Measurements from ENCODE around the gene IMPG2. TPM values are rescaled to one million over a fixed set of nuclear protein-coding genes. Genes with fewer than 3 reads are reported as not detected.

The IMPG2 gene
- total and polyA plus RNA-seq, 2 experiments from 2014 or later: 0.77 TPM; not detected in 1

DNA sequence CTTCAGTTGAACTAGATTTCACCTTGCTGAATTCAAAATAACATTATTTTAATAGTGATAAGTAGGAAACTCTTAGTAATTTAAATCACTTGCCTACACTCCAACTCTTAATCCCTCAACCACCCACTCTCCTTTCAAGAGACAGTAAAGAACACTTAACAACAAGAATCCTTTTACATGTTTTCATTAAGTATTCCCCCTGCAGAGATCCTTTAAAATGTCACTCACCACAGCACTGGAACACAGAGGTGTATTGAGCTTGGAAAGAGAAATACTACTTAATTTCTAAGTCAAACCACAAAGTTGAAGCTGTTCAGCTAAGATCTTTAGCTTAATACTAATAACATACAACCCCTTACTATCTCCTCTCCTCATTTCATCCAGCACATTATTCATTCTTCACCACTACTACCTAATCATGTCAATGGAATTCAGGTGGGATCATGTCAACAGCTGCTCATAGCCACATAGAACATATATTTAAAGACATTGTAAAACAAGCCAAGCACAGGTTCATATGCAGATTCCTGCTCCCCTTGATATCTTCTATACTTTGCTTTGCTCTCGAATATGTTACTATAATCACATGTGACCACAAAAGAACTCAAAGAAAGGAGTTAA is 40.5 kb downstream of the IMPG2 start:
- WGBS (ENCODE audit: low lambda C conversion rate, missing lambda C conversion rate): 78% methylated on average over 1 of the region's 1 CpG
- Histone ChIP-seq H3K9me3 (ENCODE audit: low read depth) (no peaks in the 10 kb centered on the region), H3K27me3 (no peaks in the 10 kb centered on the region), H3K4me3 (no peak overlapping the region), H4K20me1 (ENCODE audit: insufficient read depth, poor library complexity, severe bottlenecking) (no peaks in the 10 kb centered on the region), H3K4me2 (no peak overlapping the region), H3K27ac (no peak overlapping the region), H3K36me3 (replicated peaks; ENCODE audit: insufficient read depth, low read depth) (no peaks in the 10 kb centered on the region), H3K9me2 (replicated peaks; ENCODE audit: insufficient read depth) (no peaks in the 10 kb centered on the region), H2AFZ (no peak overlapping the region), H3K79me2 (no peaks in the 10 kb centered on the region), H3K4me1 (ENCODE audit: insufficient read depth) (no peaks in the 10 kb centered on the region)
- TF ChIP-seq EZH2phosphoT487 (IDR thresholded peaks at IDR 0.05; ENCODE audit: low read depth, severe bottlenecking, unreplicated experiment): no peak
- no peak for DNase-seq (ENCODE audit: low spot score)

DNA sequence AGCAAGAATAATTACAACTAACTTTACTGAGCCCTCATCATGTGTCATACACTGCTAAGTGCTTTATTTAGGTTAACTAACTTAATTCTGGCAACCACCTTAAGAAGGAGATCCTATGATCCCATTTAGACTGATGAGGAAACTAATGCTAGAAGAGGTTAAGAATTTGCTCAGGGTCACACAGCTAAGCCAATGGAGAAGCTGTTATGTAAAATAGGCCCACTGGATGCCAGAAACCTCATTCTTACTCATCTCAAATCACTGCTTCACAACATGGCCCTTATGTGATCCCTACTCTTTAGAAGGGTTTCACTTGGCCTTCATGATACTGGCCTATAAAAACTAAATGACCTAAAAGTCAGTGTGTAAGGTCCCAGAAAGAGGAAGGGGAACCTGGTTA is 41.2 kb downstream of the IMPG2 start:
- DNase-seq (ENCODE audit: low spot score): no peak
- no peak overlapping the region for H3K4me3 ChIP-seq
- H3K9me2 ChIP-seq (replicated peaks; ENCODE audit: insufficient read depth): no peaks in the 10 kb centered on the region
- H3K27ac ChIP-seq: no peak overlapping the region
- no peaks in the 10 kb centered on the region for H3K27me3 ChIP-seq
- no peak overlapping the region for H3K4me2 ChIP-seq
- H3K9me3 ChIP-seq (ENCODE audit: low read depth): no peaks in the 10 kb centered on the region
- H3K79me2 ChIP-seq: no peaks in the 10 kb centered on the region
- H4K20me1 ChIP-seq (ENCODE audit: insufficient read depth, poor library complexity, severe bottlenecking): no peaks in the 10 kb centered on the region
- no peaks in the 10 kb centered on the region for H3K36me3 ChIP-seq (replicated peaks; ENCODE audit: insufficient read depth, low read depth)
- no peaks in the 10 kb centered on the region for H3K4me1 ChIP-seq (ENCODE audit: insufficient read depth)
- TF ChIP-seq, protein P1, sequence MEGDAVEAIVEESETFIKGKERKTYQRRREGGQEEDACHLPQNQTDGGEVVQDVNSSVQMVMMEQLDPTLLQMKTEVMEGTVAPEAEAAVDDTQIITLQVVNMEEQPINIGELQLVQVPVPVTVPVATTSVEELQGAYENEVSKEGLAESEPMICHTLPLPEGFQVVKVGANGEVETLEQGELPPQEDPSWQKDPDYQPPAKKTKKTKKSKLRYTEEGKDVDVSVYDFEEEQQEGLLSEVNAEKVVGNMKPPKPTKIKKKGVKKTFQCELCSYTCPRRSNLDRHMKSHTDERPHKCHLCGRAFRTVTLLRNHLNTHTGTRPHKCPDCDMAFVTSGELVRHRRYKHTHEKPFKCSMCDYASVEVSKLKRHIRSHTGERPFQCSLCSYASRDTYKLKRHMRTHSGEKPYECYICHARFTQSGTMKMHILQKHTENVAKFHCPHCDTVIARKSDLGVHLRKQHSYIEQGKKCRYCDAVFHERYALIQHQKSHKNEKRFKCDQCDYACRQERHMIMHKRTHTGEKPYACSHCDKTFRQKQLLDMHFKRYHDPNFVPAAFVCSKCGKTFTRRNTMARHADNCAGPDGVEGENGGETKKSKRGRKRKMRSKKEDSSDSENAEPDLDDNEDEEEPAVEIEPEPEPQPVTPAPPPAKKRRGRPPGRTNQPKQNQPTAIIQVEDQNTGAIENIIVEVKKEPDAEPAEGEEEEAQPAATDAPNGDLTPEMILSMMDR (IDR thresholded peaks at IDR 0.05; ENCODE audit: poor library complexity): no peak
- no peak overlapping the region for H2AFZ ChIP-seq

DNA sequence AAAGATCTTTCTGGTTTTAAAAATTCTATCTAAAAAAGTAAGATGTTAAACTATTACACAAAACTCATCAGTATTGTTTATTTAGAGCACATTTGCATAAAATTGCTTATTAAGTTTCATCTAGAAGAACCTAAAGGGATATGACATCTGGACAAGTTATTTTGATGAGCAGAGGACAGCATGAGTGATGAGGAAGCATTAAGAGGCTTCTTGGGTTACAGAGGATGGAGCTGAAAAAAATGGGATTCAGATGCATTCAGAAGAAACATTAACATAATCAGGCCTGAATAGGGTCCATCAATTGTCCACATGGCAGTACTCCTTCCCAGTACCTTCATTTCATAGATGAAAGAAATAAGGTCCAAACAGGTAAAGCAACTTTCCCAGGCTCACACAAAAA is 41.6 kb downstream of the IMPG2 start:
- H3K9me2 ChIP-seq (replicated peaks; ENCODE audit: insufficient read depth): no peaks in the 10 kb centered on the region
- TF ChIP-seq, protein P1 (IDR thresholded peaks at IDR 0.05; ENCODE audit: poor library complexity): no peak
- TF ChIP-seq EZH2phosphoT487 (IDR thresholded peaks at IDR 0.05; ENCODE audit: low read depth, severe bottlenecking, unreplicated experiment): no peak
- no peak for TF ChIP-seq EZH2 (IDR thresholded peaks at IDR 0.05; ENCODE audit: borderline replicate concordance)
- H3K27me3 ChIP-seq: no peaks in the 10 kb centered on the region
- H3K27ac ChIP-seq: no peak overlapping the region
- H3K79me2 ChIP-seq: no peaks in the 10 kb centered on the region
- DNase-seq (ENCODE audit: low spot score): no peak
- H2AFZ ChIP-seq: no peak overlapping the region
- no peak overlapping the region for H3K4me3 ChIP-seq
- no peaks in the 10 kb centered on the region for H3K36me3 ChIP-seq (replicated peaks; ENCODE audit: insufficient read depth, low read depth)
- no peaks in the 10 kb centered on the region for H3K9me3 ChIP-seq (ENCODE audit: low read depth)
- H3K4me2 ChIP-seq: no peak overlapping the region
- H3K4me1 ChIP-seq (ENCODE audit: insufficient read depth): no peaks in the 10 kb centered on the region
- H4K20me1 ChIP-seq (ENCODE audit: insufficient read depth, poor library complexity, severe bottlenecking): no peaks in the 10 kb centered on the region

DNA sequence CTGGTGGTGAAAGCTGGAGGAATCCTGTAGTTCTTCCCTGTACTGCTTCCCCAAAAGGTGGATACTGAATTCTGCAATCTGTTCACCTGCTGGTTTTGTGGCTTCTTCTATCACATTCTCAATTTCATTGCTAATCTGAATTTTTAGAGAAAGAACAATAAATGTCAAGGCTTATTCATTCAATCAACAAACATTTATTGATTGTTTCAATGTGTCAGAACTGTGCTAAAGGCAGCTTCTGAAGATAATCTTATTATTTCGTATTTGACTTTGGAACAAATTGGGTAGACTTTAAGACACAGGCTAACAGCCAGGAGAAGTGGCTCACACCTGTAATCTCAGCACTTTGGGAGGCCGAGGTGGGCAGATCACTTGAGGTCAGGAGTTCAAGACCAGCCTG is 46.8 kb downstream of the IMPG2 start:
- Histone ChIP-seq H3K4me3 (no peak overlapping the region), H3K4me2 (no peak overlapping the region), H4K20me1 (ENCODE audit: insufficient read depth, poor library complexity, severe bottlenecking) (no peaks in the 10 kb centered on the region), H2AFZ (no peak overlapping the region), H3K9me2 (replicated peaks; ENCODE audit: insufficient read depth) (no peaks in the 10 kb centered on the region), H3K36me3 (replicated peaks; ENCODE audit: insufficient read depth, low read depth) (no peaks in the 10 kb centered on the region), H3K9me3 (ENCODE audit: low read depth) (no peaks in the 10 kb centered on the region), H3K27me3 (no peaks in the 10 kb centered on the region), H3K4me1 (ENCODE audit: insufficient read depth) (no peaks in the 10 kb centered on the region), H3K27ac (no peak overlapping the region), H3K79me2 (no peaks in the 10 kb centered on the region)
- WGBS (ENCODE audit: low lambda C conversion rate, missing lambda C conversion rate): 83% methylated on average over 2 of the region's 2 CpGs
- no peak for TF ChIP-seq EZH2phosphoT487 (IDR thresholded peaks at IDR 0.05; ENCODE audit: low read depth, severe bottlenecking, unreplicated experiment)
- TF ChIP-seq EZH2 (IDR thresholded peaks at IDR 0.05; ENCODE audit: borderline replicate concordance): no peak
- TF ChIP-seq, protein P1 (IDR thresholded peaks at IDR 0.05; ENCODE audit: poor library complexity): no peak
- DNase-seq (ENCODE audit: low spot score): no peak

Data from hepatocyte (in vitro differentiated cells).